ENCODE results near the gene SPRTN.

The SPRTN gene

GRCh38 chr1:231381729-231382128 is 43.6 kb downstream of the SPRTN start:
- no peak for DNase-seq (ENCODE audit: low read depth)

- DNase-seq (ENCODE audit: low read depth) = no peak
These were observed 44.3 kb downstream of the SPRTN start for GRCh38 chr1:231382426-231382825.

- DNase-seq (ENCODE audit: low read depth) = no peak
These were observed 45.2 kb downstream of the SPRTN start for GRCh38 chr1:231383159-231383860.

GRCh38 chr1:231384696-231385415 is 46.8 kb downstream of the SPRTN start:
- DNase-seq (ENCODE audit: low read depth) = no peak

GRCh38 chr1:231385416-231385748 is 47.3 kb downstream of the SPRTN start:
- no peak for DNase-seq (ENCODE audit: low read depth)

GRCh38 chr1:231386466-231386865 is 48.4 kb downstream of the SPRTN start:
- no peak for DNase-seq (ENCODE audit: low read depth)

GRCh38 chr1:231387770-231388669 is 49.9 kb downstream of the SPRTN start:
- no peak for DNase-seq (ENCODE audit: low read depth)

GRCh38 chr1:231390071-231390470 is 52.0 kb downstream of the SPRTN start:
- DNase-seq (ENCODE audit: low read depth) = no peak

GRCh38 chr1:231392389-231393131 is 54.5 kb downstream of the SPRTN start:
- DNase-seq (ENCODE audit: low read depth) = no peak

GRCh38 chr1:231393668-231394067 is 55.6 kb downstream of the SPRTN start:
- DNase-seq (ENCODE audit: low read depth) = no peak

- peak; percentile 88 for DNase-seq (ENCODE audit: low read depth)
These were observed 57.2 kb downstream of the SPRTN start for GRCh38 chr1:231395076-231395997.

GRCh38 chr1:231395998-231396390 is 57.9 kb downstream of the SPRTN start:
- DNase-seq (ENCODE audit: low read depth) = no peak

GRCh38 chr1:231396643-231397042 is 58.5 kb downstream of the SPRTN start:
- no peak for DNase-seq (ENCODE audit: low read depth)

GRCh38 chr1:231397886-231398671 is 60.0 kb downstream of the SPRTN start:
- no peak for DNase-seq (ENCODE audit: low read depth)

- DNase-seq (ENCODE audit: low read depth) = no peak
These were observed 63.4 kb downstream of the SPRTN start for GRCh38 chr1:231401478-231401877.

- no peak for DNase-seq (ENCODE audit: low read depth)
These were observed 66.2 kb downstream of the SPRTN start for GRCh38 chr1:231404318-231404717.

Measured in GM04504 (cell line).